Keratinocyte (primary cell): Measurements from ENCODE around the gene ZBTB4. TPM values are rescaled to one million over a fixed set of nuclear protein-coding genes. Genes with fewer than 3 reads are reported as not detected.

Experiments used
- DNase-seq: peaks from one replicate; pipeline ENCODE4 v3.0.0-alpha.2; 2011; ENCODE audit warnings: low read depth, missing footprints, low spot score
- FAIRE-seq: peaks from 2 replicates; lab custom pipeline; 2011; peaks lifted over from hg19 to GRCh38; lab: Jason Lieb, UNC
- H2AFZ ChIP-seq: 2 replicates; pipeline ENCODE4 v1.6.0; 2012; ENCODE audit warnings: low read length, control low read depth, inconsistent platforms; ENCODE audit not compliant: control insufficient read depth
- H3K27ac ChIP-seq: 2 replicates; pipeline ENCODE4 v1.5.1; 2011; ENCODE audit warnings: low read length; ENCODE audit not compliant: control insufficient read depth, insufficient read depth
- H3K27me3 ChIP-seq: 3 replicates; pipeline ENCODE4 v1.6.0; 2011; ENCODE audit warnings: low read length; ENCODE audit not compliant: control insufficient read depth, insufficient read depth; ENCODE audit errors: extremely low read depth
- H3K36me3 ChIP-seq, 2 experiments: 2 replicates in 1 of 2; 3 replicates in 1 of 2; pipeline ENCODE4 v1.5.1; 2011; ENCODE audit warnings: low read length in 2 of 2, mild to moderate bottlenecking in 1 of 2; ENCODE audit not compliant: control insufficient read depth in 2 of 2, insufficient read depth in 2 of 2; ENCODE audit errors: extremely low read depth in 1 of 2
- H3K4me1 ChIP-seq: 3 replicates; pipeline ENCODE4 v1.5.1; 2011; ENCODE audit warnings: low read length; ENCODE audit not compliant: control insufficient read depth, insufficient read depth; ENCODE audit errors: extremely low read depth
- H3K4me2 ChIP-seq: 3 replicates; pipeline ENCODE4 v1.6.0; 2011; ENCODE audit warnings: low read depth, low read length; ENCODE audit not compliant: control insufficient read depth, insufficient read depth; ENCODE audit errors: extremely low read depth
- H3K4me3 ChIP-seq, 3 experiments: fragments of 200-600 bp in 1 of 3; sonication (generic) in 1 of 3; 2 replicates in 2 of 3; 3 replicates in 1 of 3; pipeline ENCODE4 v1.5.1; 2011 to 2016; ENCODE audit warnings: low read length in 3 of 3, mild to moderate bottlenecking in 3 of 3, control low read depth in 2 of 3, inconsistent platforms in 1 of 3, low read depth in 1 of 3, mixed read lengths in 1 of 3, mixed run types in 1 of 3, moderate library complexity in 1 of 3; ENCODE audit not compliant: control insufficient read depth in 2 of 3, insufficient read depth in 2 of 3; ENCODE audit errors: extremely low read depth in 1 of 3
- H3K79me2 ChIP-seq: 2 replicates; pipeline ENCODE4 v1.6.0; 2012; ENCODE audit warnings: low read length; ENCODE audit not compliant: control insufficient read depth, insufficient read depth
- H3K9ac ChIP-seq: 3 replicates; pipeline ENCODE4 v1.6.0; 2011; ENCODE audit warnings: low read length; ENCODE audit not compliant: control insufficient read depth, insufficient read depth; ENCODE audit errors: extremely low read depth
- H3K9me1 ChIP-seq: 3 replicates; pipeline ENCODE4 v1.6.0; 2011; ENCODE audit warnings: low read length; ENCODE audit not compliant: control insufficient read depth, insufficient read depth; ENCODE audit errors: extremely low read depth
- H3K9me3 ChIP-seq: 2 replicates; pipeline ENCODE4 v1.5.1; 2012; ENCODE audit warnings: low read depth, low read length; ENCODE audit not compliant: control insufficient read depth
- H4K20me1 ChIP-seq: 3 replicates; pipeline ENCODE4 v1.6.0; 2011; ENCODE audit warnings: low read length; ENCODE audit not compliant: control insufficient read depth, insufficient read depth; ENCODE audit errors: extremely low read depth
- CTCF ChIP-seq, 3 experiments: IDR thresholded peaks in 1 of 3; conservative IDR thresholded peaks in 1 of 3; optimal IDR thresholded peaks in 1 of 3; 2 replicates in 2 of 3; 3 replicates in 1 of 3; pipeline versions ENCODE3 to v1.5.1; 2011; ENCODE audit warnings: low read length in 3 of 3, mild to moderate bottlenecking in 3 of 3, moderate library complexity in 2 of 3, control low read depth in 1 of 3, inconsistent platforms in 1 of 3; ENCODE audit not compliant: insufficient read depth in 2 of 3; ENCODE audit errors: extremely low read depth in 1 of 3
- EZH2 ChIP-seq: IDR thresholded peaks from one replicate; pipeline ENCODE4 v1.6.1; 2012; ENCODE audit warnings: inconsistent platforms, mild to moderate bottlenecking, low read length, moderate library complexity
- dilution Hi-C: fragments of 300-500 bp; cut with MboI; formaldehyde crosslinking; loops from one replicate; pipeline ENCODE4 v1.7.0; 2020; ENCODE audit warnings: low sequenced_read_pairs; ENCODE audit not compliant: extremely low pct_ligation_motif_present
- polyA plus RNA-seq, 5 experiments: library from polyadenylated mRNA; depleted of rRNA in 3 of 5; stranded (reverse) in 3 of 5; stranded (forward) in 1 of 5; unstranded in 1 of 5; fragments of >200 nt; gene quantifications; 1 replicate in 1 of 5; 2 replicates in 3 of 5; 3 replicates in 1 of 5; pipeline versions ENCODE4 v1.2.1 to v1.2.3, GENCODE V29; 2011 to 2012; ENCODE audit warnings: missing spikeins in 2 of 5, low read depth in 1 of 5, low replicate concordance in 1 of 5

The ZBTB4 gene
- polyA plus RNA-seq, 1 donor (not counting 4 experiments of a cell fraction or from before 2014, with no cell fraction given): 20.9 TPM

- Histone ChIP-seq H3K27me3 (no peaks in the 10 kb centered on the region), H3K36me3 (peaks cover 16 to 34% of the 10 kb centered on the region in 2 experiments), H3K9me1 (peaks cover 3% of the 10 kb centered on the region), H3K4me1 (peaks cover 19% of the 10 kb centered on the region), H3K79me2 (peaks cover 47% of the 10 kb centered on the region), H3K27ac (no peak overlapping the region), H2AFZ (no peak overlapping the region), H3K4me3 (no peak overlapping the region), H3K4me2 (no peak overlapping the region), H3K9me3 (no peaks in the 10 kb centered on the region), H4K20me1 (no peaks in the 10 kb centered on the region), H3K9ac (no peak overlapping the region)
- dilution Hi-C loops: no loop called here
- DNase-seq: no peak
- no peak for FAIRE-seq
- TF ChIP-seq EZH2: no peak
- TF ChIP-seq CTCF (optimal IDR thresholded peaks at IDR 0.05 in 1 of 3, IDR thresholded peaks at IDR 0.05 in 1 of 3, conservative IDR thresholded peaks at IDR 0.05 in 1 of 3; ENCODE audit: extremely low read depth in 1 of 3, insufficient read depth in 2 of 3, low read length in 3 of 3): no peak
Observed at GRCh38 chr17:7466318-7466638, 13.2 kb downstream of the ZBTB4 start.

- FAIRE-seq: no peak
- dilution Hi-C loops: no loop called here
- Histone ChIP-seq H3K4me2 (no peak overlapping the region), H3K36me3 (peaks cover 20 to 34% of the 10 kb centered on the region in 2 experiments), H3K4me3 (no peak overlapping the region), H4K20me1 (no peaks in the 10 kb centered on the region), H3K27ac (no peak overlapping the region), H3K79me2 (peaks cover 42% of the 10 kb centered on the region), H3K27me3 (no peaks in the 10 kb centered on the region), H3K9me3 (no peaks in the 10 kb centered on the region), H3K4me1 (peaks cover 24% of the 10 kb centered on the region), H3K9me1 (no peaks in the 10 kb centered on the region), H2AFZ (no peak overlapping the region), H3K9ac (no peak overlapping the region)
- DNase-seq: no peak
- TF ChIP-seq CTCF (optimal IDR thresholded peaks at IDR 0.05 in 1 of 3, IDR thresholded peaks at IDR 0.05 in 1 of 3, conservative IDR thresholded peaks at IDR 0.05 in 1 of 3; ENCODE audit: extremely low read depth in 1 of 3, insufficient read depth in 2 of 3, low read length in 3 of 3) (no peak), EZH2 (no peak)
Observed at GRCh38 chr17:7465597-7466275, 13.7 kb downstream of the ZBTB4 start.
